GM21526 (cell line): ENCODE measurements around the gene STK32B.

ENCODE experiments used
- ATAC-seq: cut with Tn5 transposase; IDR thresholded peaks from one replicate; pipeline ENCODE4 v1.9.1; 2021; ENCODE audit warnings: moderate library complexity; ENCODE audit not compliant: unreplicated experiment, low FRiP score

STK32B gene

GRCh38 chr4:5460106-5460801 lies 409.0 kb downstream of the STK32B start:
- ATAC-seq = no peak

- ATAC-seq = no peak
Measured at GRCh38 chr4:5461477-5461876, 410.2 kb downstream of the STK32B start.

- ATAC-seq = no peak
Measured at GRCh38 chr4:5462254-5462835, 411.1 kb downstream of the STK32B start.

- no peak for ATAC-seq
Measured at GRCh38 chr4:5462896-5463295, 411.6 kb downstream of the STK32B start.

- no peak for ATAC-seq
Measured at GRCh38 chr4:5463361-5463760, 412.1 kb downstream of the STK32B start.

- no peak for ATAC-seq
Measured at GRCh38 chr4:5463936-5464650, 412.8 kb downstream of the STK32B start.

GRCh38 chr4:5465529-5465928 lies 414.2 kb downstream of the STK32B start:
- no peak for ATAC-seq

GRCh38 chr4:5465956-5466355 lies 414.7 kb downstream of the STK32B start:
- no peak for ATAC-seq

- ATAC-seq = no peak
Measured at GRCh38 chr4:5467111-5467510, 415.8 kb downstream of the STK32B start.

- ATAC-seq = no peak
Measured at GRCh38 chr4:5469151-5469775, 418.0 kb downstream of the STK32B start.

GRCh38 chr4:5469861-5470260 lies 418.6 kb downstream of the STK32B start:
- no peak for ATAC-seq

GRCh38 chr4:5470318-5471198 lies 419.3 kb downstream of the STK32B start:
- ATAC-seq = no peak

GRCh38 chr4:5471206-5471605 lies 419.9 kb downstream of the STK32B start:
- no peak for ATAC-seq

- ATAC-seq = no peak
Measured at GRCh38 chr4:5471691-5472090, 420.4 kb downstream of the STK32B start.

GRCh38 chr4:5472160-5472591 lies 420.9 kb downstream of the STK32B start:
- no peak for ATAC-seq

- no peak for ATAC-seq
Measured at GRCh38 chr4:5473125-5473524, 421.8 kb downstream of the STK32B start.

- no peak for ATAC-seq
Measured at GRCh38 chr4:5474756-5475155, 423.5 kb downstream of the STK32B start.

- no peak for ATAC-seq
Measured at GRCh38 chr4:5477613-5478012, 426.3 kb downstream of the STK32B start.

- ATAC-seq = no peak
Measured at GRCh38 chr4:5478169-5478568, 426.9 kb downstream of the STK32B start.

- no peak for ATAC-seq
Measured at GRCh38 chr4:5478697-5479096, 427.4 kb downstream of the STK32B start.
